GM06990 (cell line): ENCODE results near the gene CDR2.

Experiments
- DNase-seq: peaks from one replicate; pipeline ENCODE4 v3.0.0-alpha.2; 2011; ENCODE audit not compliant: insufficient read length; ENCODE audit errors: extremely low read depth
- H3K27me3 ChIP-seq: replicated peaks from 2 replicates; pipeline ENCODE4 v1.6.0; 2011; ENCODE audit warnings: low read length; ENCODE audit not compliant: control insufficient read depth, insufficient read depth
- H3K36me3 ChIP-seq: 2 replicates; pipeline ENCODE4 v1.5.1; 2011; ENCODE audit warnings: low read length; ENCODE audit not compliant: control insufficient read depth, insufficient read depth
- H3K4me3 ChIP-seq: replicated peaks from 2 replicates; pipeline ENCODE4 v1.5.1; 2011; ENCODE audit warnings: low read depth, mild to moderate bottlenecking, control low read depth, low read length
- CTCF ChIP-seq: IDR thresholded peaks from 2 replicates; pipeline ENCODE4 v1.5.1; 2011; ENCODE audit warnings: low read length, control low read depth, mild to moderate bottlenecking, inconsistent platforms; ENCODE audit not compliant: insufficient read depth, poor library complexity, severe bottlenecking

CDR2 gene

GRCh38 chr16:22328081-22328725, 46.2 kb downstream of the CDR2 start:
- H3K4me3 ChIP-seq, result no peak overlapping the region
- H3K27me3 ChIP-seq, result no peaks in the 10 kb centered on the region
- peaks cover 33% of the 10 kb centered on the region for H3K36me3 ChIP-seq
- no peak for DNase-seq
- TF ChIP-seq CTCF, result no peak

GRCh38 chr16:22327446-22327775, 47.0 kb downstream of the CDR2 start:
- Histone ChIP-seq H3K4me3 (no peak overlapping the region), H3K36me3 (peaks cover 34% of the 10 kb centered on the region), H3K27me3 (no peaks in the 10 kb centered on the region)
- TF ChIP-seq CTCF, result no peak
- DNase-seq, result no peak

GRCh38 chr16:22326771-22327445, 47.5 kb downstream of the CDR2 start:
- H3K36me3 ChIP-seq, result peaks cover 37% of the 10 kb centered on the region

GRCh38 chr16:22326369-22326652, 48.1 kb downstream of the CDR2 start:
- no peak for TF ChIP-seq CTCF
- Histone ChIP-seq H3K27me3 (no peaks in the 10 kb centered on the region), H3K36me3 (peaks cover 41% of the 10 kb centered on the region), H3K4me3 (no peak overlapping the region)
- no peak for DNase-seq

More at GRCh38 chr16:22326771-22327445, 47.5 kb downstream of the CDR2 start:
- TF ChIP-seq CTCF, result no peak
- Histone ChIP-seq H3K27me3 (no peaks in the 10 kb centered on the region), H3K4me3 (no peak overlapping the region)
- DNase-seq, result no peak

- H3K4me3 ChIP-seq, result no peak overlapping the region
- no peak for DNase-seq
- TF ChIP-seq CTCF, result no peak
- H3K36me3 ChIP-seq, result peaks cover 41% of the 10 kb centered on the region
- H3K27me3 ChIP-seq, result no peaks in the 10 kb centered on the region
Measured at GRCh38 chr16:22325598-22326368, 48.6 kb downstream of the CDR2 start.
